ENCODE results near the gene CGREF1.
"Not testable (repeated sequence)": the region's sequence is repeated elsewhere in the genome, so short reads cannot be mapped to it uniquely, and the experiment has no call there.

CGREF1 gene

DNA sequence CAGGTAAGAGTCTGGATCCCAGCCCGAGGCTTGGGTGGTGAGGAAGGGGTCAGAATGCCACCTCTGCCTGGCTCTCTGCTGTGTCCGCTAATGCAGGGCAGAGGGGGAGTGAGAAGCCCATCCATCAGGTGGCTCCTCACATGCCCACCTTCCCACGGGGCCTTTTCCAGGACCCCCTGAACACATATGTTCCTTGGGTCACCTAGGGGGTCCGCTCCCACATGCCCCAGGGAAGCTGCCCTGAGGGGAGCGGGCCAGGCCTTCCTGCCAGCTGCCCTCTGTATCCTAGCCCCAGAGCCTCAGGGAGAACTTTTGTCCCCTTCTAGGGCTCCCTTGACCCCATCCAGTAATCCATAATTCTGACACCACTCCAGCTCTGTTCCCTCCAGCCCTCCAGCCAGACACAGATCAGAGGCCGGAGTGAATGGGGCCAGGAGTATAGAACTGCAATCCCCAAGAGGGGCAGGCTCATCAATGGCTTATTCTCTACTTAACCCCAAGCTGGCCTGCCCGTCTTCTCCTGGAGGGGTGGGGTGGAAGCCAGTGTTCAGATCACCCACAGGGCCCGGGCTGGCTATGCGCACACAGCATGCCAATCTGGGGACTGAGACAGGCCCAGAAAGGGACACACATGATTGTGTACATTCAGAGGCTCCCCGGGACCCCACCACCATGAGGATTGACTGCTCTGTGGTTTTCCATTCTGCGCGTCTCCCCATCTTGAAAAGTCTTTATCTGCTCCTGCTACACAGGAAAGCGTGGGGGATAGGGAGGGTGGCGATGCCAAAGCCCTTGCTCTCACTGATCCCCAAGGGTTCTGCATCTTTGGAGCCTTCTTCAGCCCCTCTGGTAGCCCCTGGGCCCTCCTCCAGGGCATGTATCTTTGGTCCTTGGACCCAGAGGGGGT lies 39.4 kb downstream of the CGREF1 start:
- DNase-seq (ENCODE audit: low spot score) = no peak
- TF ChIP-seq, protein P1, sequence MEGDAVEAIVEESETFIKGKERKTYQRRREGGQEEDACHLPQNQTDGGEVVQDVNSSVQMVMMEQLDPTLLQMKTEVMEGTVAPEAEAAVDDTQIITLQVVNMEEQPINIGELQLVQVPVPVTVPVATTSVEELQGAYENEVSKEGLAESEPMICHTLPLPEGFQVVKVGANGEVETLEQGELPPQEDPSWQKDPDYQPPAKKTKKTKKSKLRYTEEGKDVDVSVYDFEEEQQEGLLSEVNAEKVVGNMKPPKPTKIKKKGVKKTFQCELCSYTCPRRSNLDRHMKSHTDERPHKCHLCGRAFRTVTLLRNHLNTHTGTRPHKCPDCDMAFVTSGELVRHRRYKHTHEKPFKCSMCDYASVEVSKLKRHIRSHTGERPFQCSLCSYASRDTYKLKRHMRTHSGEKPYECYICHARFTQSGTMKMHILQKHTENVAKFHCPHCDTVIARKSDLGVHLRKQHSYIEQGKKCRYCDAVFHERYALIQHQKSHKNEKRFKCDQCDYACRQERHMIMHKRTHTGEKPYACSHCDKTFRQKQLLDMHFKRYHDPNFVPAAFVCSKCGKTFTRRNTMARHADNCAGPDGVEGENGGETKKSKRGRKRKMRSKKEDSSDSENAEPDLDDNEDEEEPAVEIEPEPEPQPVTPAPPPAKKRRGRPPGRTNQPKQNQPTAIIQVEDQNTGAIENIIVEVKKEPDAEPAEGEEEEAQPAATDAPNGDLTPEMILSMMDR (IDR thresholded peaks at IDR 0.05; ENCODE audit: extremely low read depth, missing control alignments) = no peak

DNA sequence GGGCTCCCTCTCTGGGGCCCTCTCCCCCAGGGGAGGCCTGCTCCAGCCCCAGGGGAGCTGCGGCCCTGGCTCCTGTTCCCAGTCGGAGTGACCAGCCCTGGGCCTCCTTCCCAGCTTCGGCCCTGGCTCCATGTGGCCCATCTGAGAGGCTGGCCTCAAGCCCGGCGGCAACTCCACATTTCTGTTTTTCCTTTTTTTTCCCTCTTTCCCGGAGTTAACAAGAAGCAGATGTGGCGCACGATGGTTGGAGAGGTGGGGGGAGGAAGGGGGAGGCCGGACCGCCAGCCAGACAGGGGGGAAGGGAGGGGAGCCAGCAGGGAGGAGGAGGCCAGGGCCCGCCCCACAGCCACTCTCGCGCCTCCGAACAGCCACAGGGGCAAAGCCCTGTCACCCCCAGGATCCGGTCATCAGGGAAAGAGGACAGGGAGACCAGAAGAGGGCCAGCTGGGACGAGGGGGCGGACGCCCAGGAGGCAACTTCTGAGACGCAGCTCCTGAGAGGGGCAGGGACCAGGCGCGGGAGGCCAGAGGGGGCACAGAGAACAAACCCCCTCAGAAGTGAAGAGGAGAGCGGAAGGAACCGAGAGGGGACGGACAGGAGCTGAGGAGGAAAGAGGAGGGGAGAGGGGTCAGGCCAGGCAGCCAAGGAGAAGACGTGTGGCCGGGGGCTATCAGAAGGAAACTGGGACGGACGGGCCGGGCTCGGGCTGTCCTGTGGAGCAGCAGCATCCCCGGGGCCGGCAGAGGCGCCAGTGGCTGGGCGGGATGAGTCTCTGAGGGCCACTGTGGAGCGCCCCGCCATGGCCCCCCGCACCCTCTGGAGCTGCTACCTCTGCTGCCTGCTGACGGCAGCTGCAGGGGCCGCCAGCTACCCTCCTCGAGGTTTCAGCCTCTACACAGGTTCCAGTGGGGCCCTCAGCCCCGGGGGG lies 40.4 kb downstream of the CGREF1 start, which contains the start of gene EMILIN1:
Gene EMILIN1, plus strand, starts transcription at position 349 of the 928 bp plus-strand sequence. Its CDS starts 451 bp downstream, at position 800.
- TF ChIP-seq, protein P1 (IDR thresholded peaks at IDR 0.05; ENCODE audit: extremely low read depth, missing control alignments) = no peak
- DNase-seq (ENCODE audit: low spot score) = no peak

DNA sequence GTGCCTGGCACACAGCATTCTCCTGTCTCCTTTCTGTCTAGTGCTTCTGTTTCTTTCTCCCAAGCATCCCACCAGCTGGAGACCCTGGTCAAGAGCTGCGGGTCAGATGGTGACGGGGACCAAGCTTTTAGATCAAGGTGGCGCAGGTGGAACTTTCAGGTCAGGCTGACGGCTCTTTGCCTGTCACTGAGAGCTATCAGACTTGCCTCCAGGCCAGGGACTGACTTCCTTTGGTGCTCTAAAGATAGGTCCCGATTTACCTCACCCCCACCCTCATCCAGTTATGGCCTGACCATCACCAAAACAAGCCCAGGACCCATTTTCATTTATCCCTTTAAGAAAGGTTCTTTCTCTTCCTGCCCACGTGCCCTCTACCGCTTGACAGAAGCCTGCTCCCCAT lies 41.7 kb downstream of the CGREF1 start:
- no peak for DNase-seq (ENCODE audit: low spot score)
- TF ChIP-seq, protein P1 (IDR thresholded peaks at IDR 0.05; ENCODE audit: extremely low read depth, missing control alignments) = no peak

DNA sequence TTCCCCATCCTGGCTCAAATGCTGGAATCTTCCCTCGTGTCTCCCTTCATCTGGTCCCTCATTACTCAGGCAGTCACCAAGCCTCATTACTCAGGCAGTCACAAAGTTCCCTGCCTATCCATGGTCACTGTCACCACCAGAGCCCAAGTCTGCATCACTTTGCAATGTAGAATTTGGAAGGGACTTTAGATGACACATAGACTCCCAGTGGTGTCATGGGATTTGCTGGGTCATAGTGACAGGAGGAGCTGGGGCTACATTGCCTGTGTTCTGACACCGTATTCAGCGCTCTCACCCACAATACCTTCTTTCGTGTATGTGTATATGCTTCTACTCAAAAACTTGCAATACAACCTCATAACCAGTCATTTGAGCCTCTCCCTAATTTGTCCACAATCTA lies 42.6 kb downstream of the CGREF1 start:
- no peak for DNase-seq (ENCODE audit: low spot score)
- TF ChIP-seq, protein P1 (IDR thresholded peaks at IDR 0.05; ENCODE audit: extremely low read depth, missing control alignments) = no peak

DNA sequence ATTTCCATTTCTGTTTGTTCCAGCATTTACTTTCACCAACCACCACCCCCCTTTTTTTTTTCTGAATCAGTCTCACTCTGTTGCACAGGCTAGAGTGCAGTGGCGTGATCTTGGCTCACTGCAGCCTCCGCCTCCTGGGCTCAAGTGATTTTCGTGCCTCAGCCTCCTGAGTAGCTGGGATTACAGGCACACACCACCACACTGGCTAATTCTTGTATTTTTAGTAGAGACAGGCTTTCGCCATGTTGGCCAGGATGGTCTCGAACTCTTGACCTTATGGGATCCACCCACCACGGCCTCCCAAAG lies 43.4 kb downstream of the CGREF1 start:
- DNase-seq (ENCODE audit: low spot score) = not testable (repeated sequence)

DNA sequence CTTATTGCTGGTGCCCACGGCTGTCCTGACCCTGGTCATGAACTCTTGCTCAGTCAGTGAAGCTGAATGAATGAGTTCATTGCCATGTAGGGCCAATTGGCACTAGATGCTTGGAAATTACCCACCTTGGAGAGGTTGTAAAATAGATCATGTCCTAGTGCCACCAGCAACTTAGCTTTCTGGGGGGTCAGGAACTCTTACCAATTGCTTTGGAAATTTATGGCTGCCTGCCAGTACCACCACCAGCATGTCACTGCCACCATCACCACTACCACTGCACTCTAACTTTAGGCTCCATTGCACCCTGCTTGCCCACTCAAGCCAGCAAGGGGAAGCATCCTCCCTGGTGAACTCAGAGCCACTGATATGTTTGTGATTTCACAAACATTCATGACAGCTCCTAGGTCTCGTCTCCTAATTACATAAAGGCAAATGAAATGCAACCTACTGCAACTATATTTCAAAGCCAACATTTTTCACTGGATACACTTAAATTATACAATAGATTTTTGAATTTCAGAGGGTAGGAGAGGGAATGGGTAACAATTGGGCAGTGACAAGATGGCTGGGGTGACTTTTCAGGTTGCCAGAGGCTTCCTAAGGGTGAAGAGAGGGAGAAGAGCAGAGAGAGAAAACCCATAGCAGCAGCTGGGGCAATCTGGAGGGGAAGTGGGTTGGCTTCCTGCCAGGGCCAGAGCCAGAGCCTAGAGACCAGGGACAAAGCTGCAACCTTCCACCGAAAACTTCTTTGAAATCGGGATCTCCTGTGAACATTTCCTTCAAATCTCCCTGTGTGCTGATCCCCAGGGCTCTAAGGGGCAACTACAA lies 44.0 kb downstream of the CGREF1 start:
- TF ChIP-seq, protein P1 (IDR thresholded peaks at IDR 0.05; ENCODE audit: extremely low read depth, missing control alignments) = no peak
- no peak for DNase-seq (ENCODE audit: low spot score)

DNA sequence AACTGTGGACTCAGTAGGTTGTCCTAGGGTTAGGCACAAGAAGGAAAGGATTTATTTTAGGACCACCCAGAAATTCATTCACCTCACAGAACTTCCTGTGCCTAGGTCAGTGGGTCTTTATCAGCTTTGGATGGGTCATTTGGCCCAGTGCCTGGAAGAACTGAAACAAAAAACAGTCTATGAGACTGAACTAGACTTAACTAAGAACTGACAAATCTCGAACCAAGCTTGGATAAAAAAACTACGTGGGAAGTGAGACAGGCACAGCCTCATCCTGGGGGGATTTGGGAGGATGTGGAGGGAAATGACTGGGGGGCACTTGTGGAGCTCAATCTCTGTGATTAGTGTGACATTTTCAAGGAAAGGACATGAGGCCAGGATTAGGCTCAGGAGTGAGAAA lies 45.1 kb downstream of the CGREF1 start:
- no peak for DNase-seq (ENCODE audit: low spot score)
- TF ChIP-seq, protein P1 (IDR thresholded peaks at IDR 0.05; ENCODE audit: extremely low read depth, missing control alignments) = no peak
